Subcutaneous abdominal adipose tissue (tissue), 5 donors: ENCODE measurements around the gene TTLL11.

Experiments used
- H3K27ac ChIP-seq: one replicate; pipeline ENCODE4 v1.7.0; 2013; ENCODE audit warnings: low read depth, mild to moderate bottlenecking, inconsistent platforms, low read length, moderate library complexity
- H3K27me3 ChIP-seq, 5 donors: one replicate each; pipeline ENCODE4 v1.7.0; 2013; ENCODE audit warnings: low read length in 5 of 5, inconsistent platforms in 1 of 5; ENCODE audit not compliant: control insufficient read depth in 5 of 5, insufficient read depth in 4 of 5
- H3K36me3 ChIP-seq, 5 donors: one replicate each; pipeline ENCODE4 v1.7.0; 2013; ENCODE audit warnings: low read length in 5 of 5; ENCODE audit not compliant: control insufficient read depth in 5 of 5, insufficient read depth in 5 of 5
- H3K4me1 ChIP-seq, 5 donors: one replicate each; pipeline ENCODE4 v1.7.0; 2013; ENCODE audit warnings: low read length in 5 of 5, mild to moderate bottlenecking in 3 of 5, moderate library complexity in 1 of 5; ENCODE audit not compliant: control insufficient read depth in 5 of 5, insufficient read depth in 5 of 5
- H3K4me3 ChIP-seq, 5 donors: one replicate each; pipeline ENCODE4 v1.7.0; 2013; ENCODE audit warnings: low read length in 5 of 5, low read depth in 1 of 5
- H3K9ac ChIP-seq, 5 donors: one replicate each; pipeline ENCODE4 v1.7.0; 2013; ENCODE audit warnings: low read length in 5 of 5, mild to moderate bottlenecking in 4 of 5, moderate library complexity in 3 of 5
- H3K9me3 ChIP-seq, 5 donors: one replicate each; pipeline ENCODE4 v1.7.0; 2013; ENCODE audit warnings: low read length in 5 of 5; ENCODE audit not compliant: control insufficient read depth in 5 of 5
- donor health status: healthy.
- donor health status: healthy.
- donor health status: healthy.
- donor health status: healthy.
- donor health status: healthy.

TTLL11 gene

GRCh38 chr9:121963528-121963995 is 129.5 kb downstream of the TTLL11 start:
- no peak overlapping the region for H3K27ac ChIP-seq
- no peaks in the 10 kb centered on the region for H3K27me3 ChIP-seq
- no peaks in the 10 kb centered on the region for H3K9me3 ChIP-seq
- no peak overlapping the region for H3K4me3 ChIP-seq
- H3K4me1 ChIP-seq = no peaks in the 10 kb centered on the region
- no peak overlapping the region for H3K9ac ChIP-seq
- peaks cover 0 to 4% (median 0%) of the 10 kb centered on the region in 5 donors for H3K36me3 ChIP-seq

GRCh38 chr9:121962421-121962820 is 130.7 kb downstream of the TTLL11 start:
- no peaks in the 10 kb centered on the region for H3K9me3 ChIP-seq
- H3K27ac ChIP-seq = no peak overlapping the region
- H3K27me3 ChIP-seq = no peaks in the 10 kb centered on the region
- no peak overlapping the region for H3K9ac ChIP-seq
- no peaks in the 10 kb centered on the region for H3K36me3 ChIP-seq
- no peaks in the 10 kb centered on the region for H3K4me1 ChIP-seq
- no peak overlapping the region for H3K4me3 ChIP-seq

GRCh38 chr9:121960665-121961064 is 132.4 kb downstream of the TTLL11 start:
- no peak overlapping the region for H3K9ac ChIP-seq
- no peaks in the 10 kb centered on the region for H3K36me3 ChIP-seq
- H3K27me3 ChIP-seq = no peaks in the 10 kb centered on the region
- no peaks in the 10 kb centered on the region for H3K4me1 ChIP-seq
- H3K27ac ChIP-seq = no peak overlapping the region
- H3K9me3 ChIP-seq = no peaks in the 10 kb centered on the region
- no peak overlapping the region for H3K4me3 ChIP-seq

DNA sequence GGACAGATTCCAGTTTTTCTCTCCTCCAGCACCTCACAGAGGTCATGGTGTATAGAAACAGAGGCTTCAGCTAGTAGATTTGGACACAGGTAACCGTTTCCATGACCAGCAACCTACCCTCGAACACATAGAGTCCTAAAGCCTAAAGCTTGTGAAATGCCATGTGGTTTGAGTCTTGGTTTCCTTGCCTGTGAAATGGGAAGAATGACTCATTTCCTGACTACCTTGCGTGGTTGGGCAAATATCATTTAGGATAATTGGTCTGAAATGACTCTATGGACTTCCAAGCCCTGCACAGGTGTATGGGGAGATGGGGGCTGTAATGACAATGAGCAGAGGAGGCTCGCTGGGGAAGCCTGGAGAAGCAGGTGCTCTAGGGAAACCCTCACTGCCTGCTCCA is 134.6 kb downstream of the TTLL11 start:
- H3K9me3 ChIP-seq = no peaks in the 10 kb centered on the region
- no peaks in the 10 kb centered on the region for H3K36me3 ChIP-seq
- no peak overlapping the region for H3K4me3 ChIP-seq
- H3K27ac ChIP-seq = no peak overlapping the region
- peaks cover 0 to 9% (median 7%) of the 10 kb centered on the region in 5 donors for H3K4me1 ChIP-seq
- no peak overlapping the region for H3K9ac ChIP-seq
- no peaks in the 10 kb centered on the region for H3K27me3 ChIP-seq

GRCh38 chr9:121956808-121957207 is 136.3 kb downstream of the TTLL11 start:
- H3K27ac ChIP-seq = no peak overlapping the region
- H3K4me3 ChIP-seq = no peak overlapping the region
- H3K4me1 ChIP-seq = peaks cover 0 to 9% (median 7%) of the 10 kb centered on the region in 5 donors
- no peak overlapping the region for H3K9ac ChIP-seq
- H3K36me3 ChIP-seq = no peaks in the 10 kb centered on the region
- no peaks in the 10 kb centered on the region for H3K27me3 ChIP-seq
- H3K9me3 ChIP-seq = no peaks in the 10 kb centered on the region

DNA sequence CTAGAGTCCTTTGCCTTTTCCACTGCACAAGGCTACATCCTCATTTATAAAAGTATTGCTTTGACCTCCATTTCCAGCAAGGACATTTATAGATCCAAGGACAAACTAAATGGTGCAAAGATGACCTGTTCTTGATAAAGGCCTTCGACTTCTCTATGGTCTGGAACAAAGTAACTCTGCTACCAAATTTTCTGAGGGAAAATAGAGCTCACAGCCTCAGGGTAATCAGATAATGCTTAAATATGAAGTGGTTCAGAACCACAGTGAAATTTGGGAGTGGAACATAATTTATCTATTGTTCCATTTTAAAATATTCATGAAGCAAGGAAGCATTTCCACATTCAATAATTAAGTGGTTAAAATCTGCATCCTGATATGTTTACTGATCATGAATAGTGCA is 137.5 kb downstream of the TTLL11 start:
- peaks cover 0 to 9% (median 7%) of the 10 kb centered on the region in 5 donors for H3K4me1 ChIP-seq
- H3K4me3 ChIP-seq = no peak overlapping the region
- H3K36me3 ChIP-seq = peaks cover 0 to 2% (median 0%) of the 10 kb centered on the region in 5 donors
- no peaks in the 10 kb centered on the region for H3K27me3 ChIP-seq
- no peak overlapping the region for H3K27ac ChIP-seq
- no peaks in the 10 kb centered on the region for H3K9me3 ChIP-seq
- no peak overlapping the region for H3K9ac ChIP-seq

DNA sequence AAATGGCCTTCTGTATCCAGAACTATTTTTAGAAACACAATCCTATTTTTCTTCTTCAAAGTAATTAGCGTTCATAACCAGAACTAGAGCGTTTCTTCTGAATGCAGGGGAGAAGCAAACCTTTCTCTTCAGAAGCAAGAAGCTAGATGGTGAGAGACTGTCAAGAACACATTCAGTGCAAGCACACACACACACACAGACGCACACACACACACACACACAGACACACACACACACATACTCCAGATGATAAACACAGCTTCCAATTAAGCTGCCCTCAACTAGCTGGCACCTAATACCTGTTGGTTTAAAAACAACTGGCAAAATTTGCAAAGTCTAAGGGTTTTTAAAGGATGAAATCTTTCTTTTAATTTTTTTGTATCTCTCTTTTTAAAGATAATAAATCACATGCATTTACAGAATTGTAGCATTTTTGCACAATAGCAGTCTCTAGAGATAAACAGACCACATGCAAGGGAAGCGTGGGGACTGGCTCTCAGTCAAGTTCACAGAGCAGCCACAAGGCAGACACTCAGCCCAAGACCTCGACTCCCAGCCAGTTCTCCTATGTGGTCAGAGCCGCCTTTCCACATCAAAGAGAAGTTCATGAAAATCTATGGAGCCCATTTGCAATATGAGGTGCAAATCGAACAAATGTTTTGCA is 138.5 kb downstream of the TTLL11 start:
- peaks cover 0 to 2% (median 0%) of the 10 kb centered on the region in 5 donors for H3K36me3 ChIP-seq
- H3K9ac ChIP-seq = no peak overlapping the region
- peaks cover 0 to 9% (median 7%) of the 10 kb centered on the region in 5 donors for H3K4me1 ChIP-seq
- H3K27me3 ChIP-seq = no peaks in the 10 kb centered on the region
- no peak overlapping the region for H3K4me3 ChIP-seq
- no peaks in the 10 kb centered on the region for H3K9me3 ChIP-seq
- no peak overlapping the region for H3K27ac ChIP-seq

DNA sequence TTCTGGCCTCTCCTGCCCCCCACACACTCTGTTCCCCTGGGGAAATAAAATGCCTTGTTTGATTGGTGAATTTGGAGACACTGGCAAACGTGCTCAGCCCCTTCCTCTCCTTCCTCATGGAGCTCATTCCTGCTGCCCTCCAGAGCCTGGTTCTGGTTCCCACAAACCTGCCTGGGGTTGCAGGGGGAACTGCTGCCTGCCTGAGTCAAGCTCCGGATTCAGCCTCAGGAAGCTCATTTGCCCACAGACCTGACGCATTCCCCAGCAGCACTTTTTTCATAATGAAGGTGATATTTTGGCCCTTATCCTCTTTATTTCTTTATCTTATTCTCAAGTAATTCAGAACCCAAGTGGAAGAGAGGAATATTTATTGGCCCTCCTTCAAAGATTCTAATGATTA is 140.5 kb downstream of the TTLL11 start:
- Histone ChIP-seq H3K4me3 (no peak overlapping the region), H3K27me3 (no peaks in the 10 kb centered on the region), H3K9me3 (no peaks in the 10 kb centered on the region), H3K36me3 (peaks cover 0 to 2% (median 0%) of the 10 kb centered on the region in 5 donors), H3K4me1 (peaks cover 0 to 9% (median 7%) of the 10 kb centered on the region in 5 donors), H3K9ac (no peak overlapping the region), H3K27ac (no peak overlapping the region)

DNA sequence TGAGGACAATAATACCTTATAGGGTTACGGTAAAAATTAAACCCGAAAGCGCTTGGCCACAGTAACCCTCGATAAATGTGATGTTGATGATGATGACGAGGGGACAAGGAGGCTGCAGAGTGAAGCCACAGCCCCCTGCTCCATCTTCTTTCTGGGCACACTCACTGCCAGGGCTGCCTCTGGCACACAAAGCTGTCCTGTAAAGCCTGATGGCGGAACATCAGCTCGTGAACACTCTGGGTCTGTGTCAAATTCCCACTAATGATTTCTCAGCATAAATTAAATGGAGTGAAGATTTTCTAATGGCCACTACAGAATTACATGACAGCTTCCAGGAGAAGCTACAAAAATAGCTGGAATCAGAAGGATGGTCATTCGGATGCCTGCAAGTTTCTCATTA is 142.2 kb downstream of the TTLL11 start:
- Histone ChIP-seq H3K4me1 (peaks cover 0 to 9% (median 7%) of the 10 kb centered on the region in 5 donors), H3K36me3 (peaks cover 0 to 2% (median 0%) of the 10 kb centered on the region in 5 donors), H3K9me3 (no peaks in the 10 kb centered on the region), H3K4me3 (no peak overlapping the region), H3K27me3 (no peaks in the 10 kb centered on the region), H3K27ac (no peak overlapping the region), H3K9ac (no peak overlapping the region)

- peaks cover 0 to 2% (median 0%) of the 10 kb centered on the region in 5 donors for H3K36me3 ChIP-seq
These were observed 142.7 kb downstream of the TTLL11 start for GRCh38 chr9:121950441-121950840.

More at GRCh38 chr9:121950441-121950840, 142.7 kb downstream of the TTLL11 start:
- Histone ChIP-seq H3K4me1 (peaks cover 0 to 9% (median 7%) of the 10 kb centered on the region in 5 donors), H3K9me3 (no peaks in the 10 kb centered on the region), H3K9ac (no peak overlapping the region), H3K4me3 (no peak overlapping the region), H3K27me3 (no peaks in the 10 kb centered on the region), H3K27ac (no peak overlapping the region)
